Fibroblast of the aortic adventitia (primary cell): Measurements from ENCODE around the gene TSSK3. TPM values are rescaled to one million over a fixed set of nuclear protein-coding genes. Genes with fewer than 3 reads are reported as not detected.

Experiments used
- DNase-seq: peaks from one replicate; pipeline ENCODE4 v3.0.0-alpha.2; 2010; ENCODE audit warnings: low read depth
- H3K4me3 ChIP-seq: 2 replicates; pipeline ENCODE4 v1.5.1; 2011; ENCODE audit warnings: low read depth, mild to moderate bottlenecking, control low read depth, low read length, moderate library complexity
- total RNA-seq: library from RNA; depleted of rRNA; stranded (reverse); fragments of >200 nt; gene quantifications from 2 replicates; pipeline ENCODE4 v1.2.3, GENCODE V29; 2012; ENCODE audit warnings: low replicate concordance
- TF ChIP-seq, protein P1 (sequence below): IDR thresholded peaks from 2 replicates; pipeline ENCODE4 v1.5.1; 2011; ENCODE audit warnings: mild to moderate bottlenecking, low read length, control low read depth, inconsistent platforms; ENCODE audit not compliant: insufficient read depth

TSSK3 gene, protein sequence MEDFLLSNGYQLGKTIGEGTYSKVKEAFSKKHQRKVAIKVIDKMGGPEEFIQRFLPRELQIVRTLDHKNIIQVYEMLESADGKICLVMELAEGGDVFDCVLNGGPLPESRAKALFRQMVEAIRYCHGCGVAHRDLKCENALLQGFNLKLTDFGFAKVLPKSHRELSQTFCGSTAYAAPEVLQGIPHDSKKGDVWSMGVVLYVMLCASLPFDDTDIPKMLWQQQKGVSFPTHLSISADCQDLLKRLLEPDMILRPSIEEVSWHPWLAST
- 1.2 and 2.3 TPM in 2 replicates for total RNA-seq

DNA sequence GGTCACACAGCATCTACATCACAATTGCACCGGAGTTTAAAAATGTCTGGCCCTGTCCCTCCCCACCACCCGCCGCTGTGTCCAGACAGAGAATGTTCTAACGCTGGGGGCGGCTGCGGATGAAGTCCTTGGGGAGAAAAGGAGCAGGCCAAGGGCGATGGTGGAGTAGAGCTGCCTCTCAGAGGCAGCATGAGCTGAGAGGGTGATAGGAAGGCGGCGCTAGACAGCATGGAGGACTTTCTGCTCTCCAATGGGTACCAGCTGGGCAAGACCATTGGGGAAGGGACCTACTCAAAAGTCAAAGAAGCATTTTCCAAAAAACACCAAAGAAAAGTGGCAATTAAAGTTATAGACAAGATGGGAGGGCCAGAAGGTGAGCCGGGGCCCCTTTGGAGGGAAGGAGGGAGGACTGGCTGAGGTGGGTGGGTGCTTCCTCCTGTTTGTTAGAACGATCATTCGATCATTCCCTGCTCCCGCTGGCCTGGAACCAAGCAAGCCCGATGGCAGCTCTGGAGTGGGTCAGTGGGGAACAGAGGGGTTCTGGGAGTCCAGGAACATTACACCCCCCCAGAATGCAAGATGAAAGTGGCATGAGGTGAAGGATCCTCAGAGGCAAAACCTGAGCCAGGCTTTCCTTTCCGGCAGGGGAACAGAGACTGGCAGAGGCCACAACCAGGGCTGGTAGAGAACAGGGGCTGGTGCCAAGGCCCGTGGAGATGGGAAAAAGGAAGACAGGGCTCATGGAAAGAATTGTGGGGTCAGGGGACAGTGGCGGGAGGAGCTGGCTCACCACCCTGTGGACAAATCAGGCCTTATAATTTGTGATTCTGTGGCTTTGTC is at the start of gene TSSK3, which contains the start of gene FAM229A:
TSSK3 (plus strand) TSS at position 66 of the 840 bp plus-strand sequence; CDS start at position 229, 163 bp downstream.
FAM229A (minus strand) TSS at position 12 of the 840 bp plus-strand sequence. CDS start 394 bp downstream, outside the sequence.
- TF ChIP-seq, protein P1, sequence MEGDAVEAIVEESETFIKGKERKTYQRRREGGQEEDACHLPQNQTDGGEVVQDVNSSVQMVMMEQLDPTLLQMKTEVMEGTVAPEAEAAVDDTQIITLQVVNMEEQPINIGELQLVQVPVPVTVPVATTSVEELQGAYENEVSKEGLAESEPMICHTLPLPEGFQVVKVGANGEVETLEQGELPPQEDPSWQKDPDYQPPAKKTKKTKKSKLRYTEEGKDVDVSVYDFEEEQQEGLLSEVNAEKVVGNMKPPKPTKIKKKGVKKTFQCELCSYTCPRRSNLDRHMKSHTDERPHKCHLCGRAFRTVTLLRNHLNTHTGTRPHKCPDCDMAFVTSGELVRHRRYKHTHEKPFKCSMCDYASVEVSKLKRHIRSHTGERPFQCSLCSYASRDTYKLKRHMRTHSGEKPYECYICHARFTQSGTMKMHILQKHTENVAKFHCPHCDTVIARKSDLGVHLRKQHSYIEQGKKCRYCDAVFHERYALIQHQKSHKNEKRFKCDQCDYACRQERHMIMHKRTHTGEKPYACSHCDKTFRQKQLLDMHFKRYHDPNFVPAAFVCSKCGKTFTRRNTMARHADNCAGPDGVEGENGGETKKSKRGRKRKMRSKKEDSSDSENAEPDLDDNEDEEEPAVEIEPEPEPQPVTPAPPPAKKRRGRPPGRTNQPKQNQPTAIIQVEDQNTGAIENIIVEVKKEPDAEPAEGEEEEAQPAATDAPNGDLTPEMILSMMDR: no peak
- peak within 1 kb of the TSS; percentile 37 for H3K4me3 ChIP-seq
- no peak for DNase-seq

DNA sequence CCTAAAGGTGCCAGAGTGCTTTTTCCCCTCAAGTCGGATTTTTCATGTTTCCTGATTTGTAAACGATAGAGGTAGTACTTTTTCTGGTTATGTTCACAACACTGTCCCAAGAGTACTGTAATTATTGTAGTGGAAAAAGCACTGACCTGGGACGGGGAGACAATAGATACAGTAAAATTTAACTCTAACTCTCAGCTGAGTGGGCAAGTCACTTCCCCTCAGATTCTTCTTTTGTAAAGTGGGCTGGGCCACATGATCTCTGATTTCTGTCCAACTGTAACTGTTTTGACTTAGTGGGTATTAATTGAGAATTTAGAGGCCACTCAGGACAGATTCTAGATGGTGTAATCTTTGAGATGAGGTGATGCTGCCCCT is 45.4 kb upstream of the TSSK3 start:
- no peak overlapping the region for H3K4me3 ChIP-seq
- no peak for DNase-seq
- TF ChIP-seq, protein P1: no peak

DNA sequence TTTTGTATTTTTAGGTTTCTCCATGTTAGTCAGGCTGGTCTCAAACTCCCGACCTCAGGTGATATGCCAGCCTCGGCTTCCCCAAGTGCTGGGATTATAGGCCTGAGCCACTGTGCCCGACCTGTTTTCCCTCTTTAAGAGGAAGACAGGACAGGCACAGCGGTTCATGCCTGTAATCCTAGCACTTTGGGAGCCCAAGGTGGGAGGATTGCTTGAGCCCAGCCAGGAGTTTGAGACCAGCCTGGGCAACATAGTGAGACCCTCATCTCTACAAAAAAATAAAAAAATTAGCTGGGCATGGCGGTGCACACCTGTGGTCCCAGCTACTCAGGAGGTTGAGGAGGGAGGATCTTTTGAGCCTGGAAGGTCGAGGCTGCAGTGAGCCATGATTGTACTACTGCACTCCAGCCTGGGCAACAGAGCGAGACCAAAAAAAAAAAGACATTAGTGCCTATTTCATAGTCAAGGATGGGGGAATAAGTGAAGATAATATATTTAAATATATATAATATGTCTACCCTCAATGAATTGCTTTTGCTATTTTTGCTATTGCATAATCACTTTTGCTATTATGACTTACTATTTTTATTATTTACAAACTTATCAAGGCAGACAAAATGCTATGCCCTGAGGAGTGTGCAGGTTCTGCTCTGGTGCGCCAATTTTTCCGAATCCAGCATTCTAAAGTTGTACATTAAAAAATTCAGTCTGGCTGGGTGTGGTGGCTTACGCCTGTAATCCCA is 44.0 kb upstream of the TSSK3 start:
- TF ChIP-seq, protein P1: no peak
- H3K4me3 ChIP-seq: no peak overlapping the region
- DNase-seq: no peak

DNA sequence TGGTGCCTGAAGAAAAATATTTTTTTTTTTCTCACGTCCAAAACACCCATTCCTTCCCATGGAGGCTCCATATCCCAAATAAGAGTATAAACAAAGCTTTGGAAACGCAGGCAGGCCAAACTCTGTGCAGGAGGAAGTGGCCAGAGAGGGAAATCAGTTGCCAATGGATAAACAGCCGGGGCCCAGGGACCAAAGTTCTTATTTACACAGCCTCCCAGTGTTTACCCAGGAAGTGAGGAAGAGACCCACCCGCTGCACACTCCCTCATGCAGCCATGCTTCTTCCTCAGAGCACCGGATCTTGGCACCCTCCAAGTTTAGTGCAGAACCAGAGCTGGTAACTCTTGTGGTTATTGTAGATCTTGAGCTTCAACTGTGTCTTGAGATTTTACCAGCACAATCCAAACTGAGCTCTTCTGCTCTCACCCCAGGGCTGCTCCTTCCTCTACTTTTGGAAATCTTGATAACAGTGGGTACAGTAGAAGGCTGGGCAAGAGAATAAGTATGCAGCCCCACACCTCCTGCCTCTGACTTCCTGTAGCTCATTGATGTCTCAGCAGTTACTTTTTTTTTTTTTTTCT is 40.5 kb upstream of the TSSK3 start:
- TF ChIP-seq, protein P1: no peak
- no peak for DNase-seq
- H3K4me3 ChIP-seq: no peak overlapping the region

DNA sequence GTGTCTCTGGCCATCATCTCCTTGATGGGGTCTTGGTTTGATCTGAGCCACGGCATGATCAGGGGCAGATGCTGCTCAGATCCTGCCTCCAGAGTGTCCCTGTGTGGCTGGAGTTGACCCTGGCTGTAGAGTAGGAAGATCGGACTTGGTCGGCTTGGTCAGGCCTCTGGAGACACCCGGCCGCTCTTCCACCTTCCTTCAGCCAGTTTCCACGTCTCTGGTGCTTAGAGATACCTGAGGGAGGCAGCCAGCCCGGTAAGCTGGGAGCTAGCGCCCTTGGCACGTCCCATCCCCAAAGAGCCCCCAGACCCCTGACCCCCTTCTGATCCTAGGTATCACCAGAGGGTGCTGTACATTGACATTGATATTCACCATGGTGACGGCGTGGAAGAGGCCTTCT is 35.1 kb upstream of the TSSK3 start:
- no peak for DNase-seq
- TF ChIP-seq, protein P1: no peak
- no peak overlapping the region for H3K4me3 ChIP-seq

DNA sequence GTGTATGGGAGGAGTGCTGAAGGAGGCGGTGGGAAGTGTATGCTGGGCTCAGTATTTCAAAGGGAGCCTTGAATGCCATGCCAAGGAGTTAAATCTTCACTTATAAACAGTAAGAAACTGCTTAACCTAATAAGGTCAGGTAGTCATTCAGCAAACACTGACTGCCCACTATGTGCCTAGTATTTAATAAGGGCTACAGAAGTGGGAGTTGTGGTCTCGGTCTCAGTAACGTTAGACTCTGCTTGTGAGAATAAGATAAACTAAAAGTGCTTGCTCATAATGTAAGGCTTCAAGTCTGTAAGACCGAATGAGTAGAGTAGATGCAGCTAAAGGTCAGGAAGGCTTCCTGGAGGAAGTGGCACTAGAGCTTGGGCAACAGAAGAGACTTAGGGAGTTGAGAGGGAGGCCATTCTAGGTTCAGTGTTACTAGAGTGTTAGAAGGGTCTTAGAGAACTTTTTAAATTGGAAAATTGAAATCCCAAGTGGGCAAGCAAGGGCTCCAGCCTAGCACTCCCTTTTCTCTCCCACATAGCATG is 32.3 kb upstream of the TSSK3 start:
- TF ChIP-seq, protein P1: no peak
- no peak overlapping the region for H3K4me3 ChIP-seq
- DNase-seq: no peak
